Endothelial cell of umbilical vein (primary cell): ENCODE results near the gene SBSN. TPM values are rescaled to one million over a fixed set of nuclear protein-coding genes. Genes with fewer than 3 reads are reported as not detected.
A peak's percentile ranks its signal among the peaks of the same experiment; 100 is the strongest.

ENCODE experiments used
- BruUV-seq: library from RNA; stranded (reverse); fragments of 400-500 nt; replicated peaks from 2 replicates; lab custom pipeline; 2021; lab: Mats Ljungman, UMichigan
- CTCF ChIA-PET: fragments of 300-600, 350-600 bp; sonication (Branson Sonifier 250); formaldehyde crosslinking; loops from one replicate; lab custom pipeline; 2021; ENCODE audit warnings: antibody characterized with exemption, inconsistent platforms; lab: Charles Lee
- POLR2A ChIA-PET: fragments of 300-600, 350-600 bp; sonication (Branson Sonifier 250); formaldehyde crosslinking; loops from one replicate; lab custom pipeline; 2021; ENCODE audit warnings: antibody characterized with exemption, inconsistent platforms; lab: Charles Lee
- DNase-seq: peaks from one replicate; pipeline ENCODE4 v3.0.0-alpha.2; 2011; ENCODE audit warnings: low read depth, low spot score
- FAIRE-seq: peaks from 2 replicates; lab custom pipeline; 2011; peaks lifted over from hg19 to GRCh38; lab: Jason Lieb, UNC
- H2AFZ ChIP-seq: 2 replicates; pipeline ENCODE4 v1.6.0; 2012; ENCODE audit warnings: low read depth, low read length, control low read depth, inconsistent platforms
- H3K27ac ChIP-seq: 2 replicates; pipeline ENCODE4 v1.5.1; 2011; ENCODE audit warnings: low read depth, mild to moderate bottlenecking, control low read depth, low read length, moderate library complexity; ENCODE audit not compliant: insufficient read depth
- H3K27me3 ChIP-seq, 2 experiments: 2 replicates each; pipeline versions ENCODE4 v1.6.0 to v1.6.1; 2011; ENCODE audit warnings: low read length in 2 of 2, mixed read lengths in 1 of 2; ENCODE audit not compliant: control insufficient read depth in 2 of 2, insufficient read depth in 2 of 2
- H3K36me3 ChIP-seq, 2 experiments: 2 replicates in 1 of 2; 3 replicates in 1 of 2; pipeline ENCODE4 v1.5.1; 2011; ENCODE audit warnings: low read length in 2 of 2, mild to moderate bottlenecking in 1 of 2, moderate library complexity in 1 of 2; ENCODE audit not compliant: control insufficient read depth in 2 of 2, insufficient read depth in 2 of 2; ENCODE audit errors: extremely low read depth in 1 of 2
- H3K4me1 ChIP-seq: 3 replicates; pipeline ENCODE4 v1.5.1; 2011; ENCODE audit warnings: mild to moderate bottlenecking, low read length; ENCODE audit not compliant: control insufficient read depth, insufficient read depth; ENCODE audit errors: extremely low read depth
- H3K4me2 ChIP-seq: 2 replicates; pipeline ENCODE4 v1.6.1; 2011; ENCODE audit warnings: low read length, control low read depth, mixed read lengths; ENCODE audit not compliant: insufficient read depth
- H3K4me3 ChIP-seq, 3 experiments: fragments of 200-600 bp in 1 of 3; sonication (generic), shearing (Covaris generic) in 1 of 3; replicated peaks in 1 of 3; 2 replicates each; pipeline ENCODE4 v1.5.1; 2011 to 2016; ENCODE audit warnings: control low read depth in 3 of 3, low read length in 3 of 3, mild to moderate bottlenecking in 2 of 3, inconsistent platforms in 1 of 3, low read depth in 1 of 3, moderate library complexity in 1 of 3; ENCODE audit not compliant: insufficient read depth in 1 of 3
- H3K79me2 ChIP-seq: 2 replicates; pipeline ENCODE4 v1.6.0; 2012; ENCODE audit warnings: low read length, inconsistent platforms; ENCODE audit not compliant: control insufficient read depth, insufficient read depth
- H3K9ac ChIP-seq: replicated peaks from 2 replicates; pipeline ENCODE3; 2011; ENCODE audit warnings: low read length, control low read depth; ENCODE audit not compliant: insufficient read depth; ENCODE audit errors: extremely low read depth
- H3K9me1 ChIP-seq: replicated peaks from 3 replicates; pipeline ENCODE4 v1.6.0; 2011; ENCODE audit warnings: mild to moderate bottlenecking, low read length; ENCODE audit not compliant: control insufficient read depth, insufficient read depth; ENCODE audit errors: extremely low read depth
- H3K9me3 ChIP-seq: replicated peaks from 2 replicates; pipeline ENCODE4 v1.5.1; 2012; ENCODE audit warnings: low read length, inconsistent platforms; ENCODE audit not compliant: control insufficient read depth, insufficient read depth
- H4K20me1 ChIP-seq: replicated peaks from 2 replicates; pipeline ENCODE3; 2011; ENCODE audit warnings: mild to moderate bottlenecking, low read length; ENCODE audit not compliant: control insufficient read depth, insufficient read depth; ENCODE audit errors: extremely low read depth
- EZH2 ChIP-seq: IDR thresholded peaks from 2 replicates; pipeline ENCODE4 v1.6.1; 2012; ENCODE audit warnings: borderline replicate concordance, low read depth, mild to moderate bottlenecking, moderate library complexity, low read length, inconsistent platforms; ENCODE audit not compliant: severe bottlenecking
- GATA2 ChIP-seq: IDR thresholded peaks from 2 replicates; pipeline ENCODE4 v1.7.0; 2011; ENCODE audit warnings: low read depth, mild to moderate bottlenecking, moderate library complexity, mixed read lengths, low read length; ENCODE audit not compliant: insufficient read length, insufficient read depth
- MYC ChIP-seq: IDR thresholded peaks from one replicate; pipeline ENCODE4 v1.6.1; 2011; ENCODE audit warnings: mild to moderate bottlenecking, low read depth, low read length
- POLR2A ChIP-seq: IDR thresholded peaks from 2 replicates; pipeline ENCODE4 v1.6.1; 2012; ENCODE audit warnings: low read depth, mild to moderate bottlenecking, control low read depth, low read length
- POLR2AphosphoS5 ChIP-seq: IDR thresholded peaks from 2 replicates; pipeline ENCODE4 v1.6.1; 2012; ENCODE audit warnings: low read depth, mild to moderate bottlenecking, control low read depth, low read length, moderate library complexity; ENCODE audit not compliant: insufficient read depth
- dilution Hi-C: fragments of 300-500 bp; cut with MboI; formaldehyde crosslinking; loops from one replicate; pipeline ENCODE4 v1.15.0; 2019; ENCODE audit warnings: low sequenced_read_pairs; ENCODE audit not compliant: extremely low pct_ligation_motif_present
- intact Hi-C: fragments of 100-400 bp; cut with micrococcal nuclease; formaldehyde crosslinking; loops from one replicate; pipeline ENCODE4 v1.10.0; 2022
- polyA plus RNA-seq, 4 experiments: library from polyadenylated mRNA; depleted of rRNA in 3 of 4; stranded (reverse) in 3 of 4; unstranded in 1 of 4; fragments of >200 nt; gene quantifications; 2 replicates each; pipeline versions ENCODE4 v1.2.1 to v1.2.3, GENCODE V29; 2011 to 2012; ENCODE audit warnings: missing spikeins in 1 of 4
- total RNA-seq: library from RNA; stranded (reverse); gene quantifications from 2 replicates; pipeline ENCODE4 v1.2.3, GENCODE V29; 2021

Gene SBSN
- total and polyA plus RNA-seq, 2 donors (not counting 3 experiments of a cell fraction or from before 2014, with no cell fraction given), result not detected

DNA sequence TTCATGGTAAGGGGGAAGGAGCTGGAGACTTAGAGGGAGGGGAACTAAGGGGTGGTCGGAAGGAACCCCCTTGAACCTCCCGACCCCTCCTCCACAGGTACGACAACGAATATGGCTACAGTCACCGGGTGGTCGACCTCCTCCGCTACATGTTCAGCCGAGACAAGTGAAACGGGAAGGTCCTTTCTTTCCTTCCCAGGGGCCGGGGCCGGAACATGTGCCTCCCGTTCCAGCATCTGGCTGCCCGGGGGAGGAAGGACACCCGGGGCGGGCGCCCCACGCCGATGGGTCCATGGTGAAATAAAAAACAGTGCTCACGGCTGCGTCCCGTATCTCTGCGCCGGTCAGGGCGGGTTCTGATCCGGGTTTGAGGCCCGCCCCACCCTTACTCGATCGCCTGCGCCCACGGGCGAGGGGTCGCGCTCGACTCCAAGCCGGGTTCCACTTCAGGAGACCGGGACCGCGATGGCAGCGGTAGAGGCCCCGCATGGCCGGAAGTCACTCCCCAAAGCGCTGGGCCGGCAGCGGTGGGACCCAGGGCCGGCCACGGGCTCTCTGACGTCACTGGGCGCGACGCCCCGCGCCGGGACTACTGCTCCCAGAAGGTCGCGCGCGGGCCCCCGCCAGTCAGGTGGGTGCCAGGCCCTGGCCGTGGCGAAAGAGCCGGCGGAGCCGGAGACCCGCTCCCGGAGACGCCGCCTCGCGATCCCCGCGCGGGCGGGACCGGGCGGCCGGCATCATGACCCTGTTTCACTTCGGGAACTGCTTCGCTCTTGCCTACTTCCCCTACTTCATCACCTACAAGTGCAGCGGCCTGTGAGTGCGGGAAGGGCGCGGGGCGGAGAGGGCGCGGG, 17.1 kb upstream of the SBSN start, which contains the start of gene TMEM147:
Gene TMEM147, plus strand, starts transcription at position 626 of the 854 bp plus-strand sequence. Its CDS starts 114 bp downstream, at position 740.
- dilution Hi-C loops, result no loop called here
- Histone ChIP-seq H3K36me3 (no peaks in the 10 kb centered on the region), H3K27me3 (no peaks in the 10 kb centered on the region), H2AFZ (peak within 1 kb of the TSS; percentile 81), H3K79me2 (peaks cover 15% of the 10 kb centered on the region), H3K9me1 (no peaks in the 10 kb centered on the region), H3K9me3 (no peaks in the 10 kb centered on the region), H3K4me2 (peak within 1 kb of the TSS; percentile 88), H3K9ac (peak within 1 kb of the TSS; percentile 87), H3K4me1 (peaks cover 16% of the 10 kb centered on the region), H3K27ac (peak within 1 kb of the TSS; percentile 79), H3K4me3 (peak within 1 kb of the TSS; percentile 77 to 88 (median 88)), H4K20me1 (no peaks in the 10 kb centered on the region)
- TF ChIP-seq GATA2 (no peak), EZH2 (no peak), POLR2AphosphoS5 (peak; percentile 78), POLR2A (peak; percentile 87), MYC (peak; percentile 67)
- peak; percentile 82 for DNase-seq
- peak; percentile 88 for FAIRE-seq
- ChIA-PET CTCF (interaction anchor here (1.0 kb wide), 1 partner anchor 35 kb away, joined by 4 read pairs; no protein-coding TSS in a partner anchor), POLR2A (no interaction called here)
- intact Hi-C loops, result loop anchor here (1.0 to 5.0 kb wide), 4 partner anchors 67 to 386 kb away; partner anchors contain the start of genes HAUS5 and RBM42
- TSS peak; percentile 83 for BruUV-seq
